ENCODE measurements around the gene POC1B. TPM values are rescaled to one million over a fixed set of nuclear protein-coding genes. Genes with fewer than 3 reads are reported as not detected.

POC1B gene
- polyA plus RNA-seq, 1 donor (not counting 4 experiments of a cell fraction or from before 2014, with no cell fraction given), result 16.4 TPM

- Histone ChIP-seq H4K20me1 (ENCODE audit: control insufficient read depth, extremely low read depth, insufficient read depth, low read length) (no peaks in the 10 kb centered on the region), H3K36me3 (ENCODE audit: control insufficient read depth in 2 of 2, extremely low read depth in 1 of 2, insufficient read depth in 2 of 2, low read length in 2 of 2) (no peaks in the 10 kb centered on the region), H3K9me1 (ENCODE audit: control insufficient read depth, extremely low read depth, insufficient read depth, low read length) (no peaks in the 10 kb centered on the region), H3K4me2 (ENCODE audit: control insufficient read depth, extremely low read depth, insufficient read depth, low read depth, low read length) (no peak overlapping the region), H3K79me2 (ENCODE audit: control insufficient read depth, insufficient read depth, low read length) (no peaks in the 10 kb centered on the region), H3K4me3 (ENCODE audit: control insufficient read depth in 2 of 3, extremely low read depth in 1 of 3, insufficient read depth in 2 of 3, low read depth in 1 of 3, low read length in 3 of 3) (no peak overlapping the region), H3K9me3 (ENCODE audit: control insufficient read depth, low read depth, low read length) (no peaks in the 10 kb centered on the region), H3K9ac (ENCODE audit: control insufficient read depth, extremely low read depth, insufficient read depth, low read length) (no peak overlapping the region), H3K27ac (ENCODE audit: control insufficient read depth, insufficient read depth, low read length) (no peak overlapping the region), H2AFZ (ENCODE audit: control insufficient read depth, low read length) (no peak overlapping the region), H3K4me1 (ENCODE audit: control insufficient read depth, extremely low read depth, insufficient read depth, low read length) (peaks cover 10% of the 10 kb centered on the region), H3K27me3 (ENCODE audit: control insufficient read depth, extremely low read depth, insufficient read depth, low read length) (no peaks in the 10 kb centered on the region)
- no peak for TF ChIP-seq CTCF (optimal IDR thresholded peaks at IDR 0.05 in 1 of 3, IDR thresholded peaks at IDR 0.05 in 1 of 3, conservative IDR thresholded peaks at IDR 0.05 in 1 of 3; ENCODE audit: extremely low read depth in 1 of 3, insufficient read depth in 2 of 3, low read length in 3 of 3)
- FAIRE-seq (no peak), DNase-seq (ENCODE audit: low read depth, low spot score) (no peak)
- dilution Hi-C loops (cut with MboI; ENCODE audit: extremely low pct_ligation_motif_present, low sequenced_read_pairs), result no loop called here
Observed at GRCh38 chr12:89414851-89415250, 111.0 kb downstream of the POC1B start.

- TF ChIP-seq CTCF (optimal IDR thresholded peaks at IDR 0.05 in 1 of 3, IDR thresholded peaks at IDR 0.05 in 1 of 3, conservative IDR thresholded peaks at IDR 0.05 in 1 of 3; ENCODE audit: extremely low read depth in 1 of 3, insufficient read depth in 2 of 3, low read length in 3 of 3) (no peak), EZH2 (IDR thresholded peaks at IDR 0.05; ENCODE audit: low read length) (no peak)
- FAIRE-seq, result peak; percentile 49
Observed at GRCh38 chr12:89414322-89414721, 111.5 kb downstream of the POC1B start.

More at GRCh38 chr12:89414322-89414721, 111.5 kb downstream of the POC1B start:
- no peaks in the 10 kb centered on the region for H3K36me3 ChIP-seq (ENCODE audit: control insufficient read depth in 2 of 2, extremely low read depth in 1 of 2, insufficient read depth in 2 of 2, low read length in 2 of 2)
- no peak overlapping the region for H2AFZ ChIP-seq (ENCODE audit: control insufficient read depth, low read length)
- H3K4me1 ChIP-seq (ENCODE audit: control insufficient read depth, extremely low read depth, insufficient read depth, low read length), result peaks cover 10% of the 10 kb centered on the region
- H3K27ac ChIP-seq (ENCODE audit: control insufficient read depth, insufficient read depth, low read length), result no peak overlapping the region
- no peak overlapping the region for H3K4me3 ChIP-seq (ENCODE audit: control insufficient read depth in 2 of 3, extremely low read depth in 1 of 3, insufficient read depth in 2 of 3, low read depth in 1 of 3, low read length in 3 of 3)
- no peaks in the 10 kb centered on the region for H3K9me3 ChIP-seq (ENCODE audit: control insufficient read depth, low read depth, low read length)
- H3K4me2 ChIP-seq (ENCODE audit: control insufficient read depth, extremely low read depth, insufficient read depth, low read depth, low read length), result no peak overlapping the region
- no peak for DNase-seq (ENCODE audit: low read depth, low spot score)
- no peaks in the 10 kb centered on the region for H4K20me1 ChIP-seq (ENCODE audit: control insufficient read depth, extremely low read depth, insufficient read depth, low read length)
- H3K79me2 ChIP-seq (ENCODE audit: control insufficient read depth, insufficient read depth, low read length), result no peaks in the 10 kb centered on the region
- H3K9me1 ChIP-seq (ENCODE audit: control insufficient read depth, extremely low read depth, insufficient read depth, low read length), result no peaks in the 10 kb centered on the region
- H3K27me3 ChIP-seq (ENCODE audit: control insufficient read depth, extremely low read depth, insufficient read depth, low read length), result no peaks in the 10 kb centered on the region
- dilution Hi-C loops (cut with MboI; ENCODE audit: extremely low pct_ligation_motif_present, low sequenced_read_pairs), result no loop called here
- H3K9ac ChIP-seq (ENCODE audit: control insufficient read depth, extremely low read depth, insufficient read depth, low read length), result no peak overlapping the region

Data from keratinocyte (primary cell).